ENCODE data around the gene ITPR3. TPM values are rescaled to one million over a fixed set of nuclear protein-coding genes. Genes with fewer than 3 reads are reported as not detected.

ITPR3 gene
- total RNA-seq, 2 experiments from 2014 or later, result 56.6 to 83.5 TPM

GRCh38 chr6:33688451-33689147 lies 67.5 kb downstream of the ITPR3 start:
- Histone ChIP-seq H2AFZ (ENCODE audit: low read length) (no peak overlapping the region), H3K9me2 (ENCODE audit: insufficient read depth, low read length) (no peaks in the 10 kb centered on the region), H3K9me3 (ENCODE audit: low read length) (no peaks in the 10 kb centered on the region), H4K20me1 (ENCODE audit: insufficient read depth, low read length) (no peaks in the 10 kb centered on the region), H3K27ac (ENCODE audit: low read depth, low read length, poor library complexity, severe bottlenecking) (no peak overlapping the region), H3K4me3 (ENCODE audit: low read depth, low read length, poor library complexity, severe bottlenecking) (no peak overlapping the region), H3K36me3 (ENCODE audit: insufficient read depth, low read length) (peaks cover 99% of the 10 kb centered on the region), H3K4me2 (ENCODE audit: low read length) (no peak overlapping the region), H3K79me2 (ENCODE audit: insufficient read depth, low read depth, low read length) (no peaks in the 10 kb centered on the region), H3K4me1 (ENCODE audit: insufficient read depth, low read length, poor library complexity, severe bottlenecking) (no peaks in the 10 kb centered on the region)
- no peak for TF ChIP-seq CTCF (conservative IDR thresholded peaks at IDR 0.05; ENCODE audit: low read length)
- no peak for DNase-seq (ENCODE audit: low spot score)
- POLR2A ChIA-PET, result no interaction called here
- CTCF ChIA-PET (ENCODE audit: unreplicated experiment), result no interaction called here
- no TSS peak for BruUV-seq (replicated peaks)
- intact Hi-C loops (cut with micrococcal nuclease; ENCODE audit: unreplicated experiment), result no loop called here

- no TSS peak for BruUV-seq (replicated peaks)
- TF ChIP-seq CTCF (conservative IDR thresholded peaks at IDR 0.05; ENCODE audit: low read length) (no peak), EZH2phosphoT487 (IDR thresholded peaks at IDR 0.05; ENCODE audit: borderline replicate concordance, low read depth, low read length) (no peak)
- no peaks in the 10 kb centered on the region for H3K9me2 ChIP-seq (ENCODE audit: insufficient read depth, low read length)
- ChIA-PET POLR2A (no interaction called here), CTCF (ENCODE audit: unreplicated experiment) (no interaction called here)
- no peaks in the 10 kb centered on the region for H3K79me2 ChIP-seq (ENCODE audit: insufficient read depth, low read depth, low read length)
- H3K27ac ChIP-seq (ENCODE audit: low read depth, low read length, poor library complexity, severe bottlenecking), result no peak overlapping the region
- intact Hi-C loops (cut with micrococcal nuclease; ENCODE audit: unreplicated experiment), result no loop called here
- no peaks in the 10 kb centered on the region for H4K20me1 ChIP-seq (ENCODE audit: insufficient read depth, low read length)
- no peak overlapping the region for H3K4me3 ChIP-seq (ENCODE audit: low read depth, low read length, poor library complexity, severe bottlenecking)
- peaks cover 99% of the 10 kb centered on the region for H3K36me3 ChIP-seq (ENCODE audit: insufficient read depth, low read length)
- no peak overlapping the region for H3K4me2 ChIP-seq (ENCODE audit: low read length)
- H2AFZ ChIP-seq (ENCODE audit: low read length), result no peak overlapping the region
- DNase-seq (ENCODE audit: low spot score), result no peak
- H3K4me1 ChIP-seq (ENCODE audit: insufficient read depth, low read length, poor library complexity, severe bottlenecking), result no peaks in the 10 kb centered on the region
- H3K9me3 ChIP-seq (ENCODE audit: low read length), result no peaks in the 10 kb centered on the region
Measured at GRCh38 chr6:33689148-33689494, 68.0 kb downstream of the ITPR3 start.

- CTCF ChIA-PET (ENCODE audit: unreplicated experiment), result no interaction called here
- no peak for TF ChIP-seq CTCF (conservative IDR thresholded peaks at IDR 0.05; ENCODE audit: low read length)
- no peak for TF ChIP-seq EZH2phosphoT487 (IDR thresholded peaks at IDR 0.05; ENCODE audit: borderline replicate concordance, low read depth, low read length)
- H3K27ac ChIP-seq (ENCODE audit: low read depth, low read length, poor library complexity, severe bottlenecking), result no peak overlapping the region
- H3K4me3 ChIP-seq (ENCODE audit: low read depth, low read length, poor library complexity, severe bottlenecking), result no peak overlapping the region
- no peaks in the 10 kb centered on the region for H4K20me1 ChIP-seq (ENCODE audit: insufficient read depth, low read length)
- no peaks in the 10 kb centered on the region for H3K9me2 ChIP-seq (ENCODE audit: insufficient read depth, low read length)
- no peak overlapping the region for H3K4me2 ChIP-seq (ENCODE audit: low read length)
- no peaks in the 10 kb centered on the region for H3K79me2 ChIP-seq (ENCODE audit: insufficient read depth, low read depth, low read length)
- no peak for DNase-seq (ENCODE audit: low spot score)
- H3K36me3 ChIP-seq (ENCODE audit: insufficient read depth, low read length), result peaks cover 99% of the 10 kb centered on the region
- no peaks in the 10 kb centered on the region for H3K9me3 ChIP-seq (ENCODE audit: low read length)
- POLR2A ChIA-PET, result no interaction called here
- H2AFZ ChIP-seq (ENCODE audit: low read length), result no peak overlapping the region
- BruUV-seq (replicated peaks), result no TSS peak
- intact Hi-C loops (cut with micrococcal nuclease; ENCODE audit: unreplicated experiment), result no loop called here
- H3K4me1 ChIP-seq (ENCODE audit: insufficient read depth, low read length, poor library complexity, severe bottlenecking), result no peaks in the 10 kb centered on the region
Measured at GRCh38 chr6:33689879-33690278, 68.8 kb downstream of the ITPR3 start.
